Anterior cingulate cortex (tissue), 58 donors: Measurements from ENCODE around the gene EHMT1.
A peak's percentile ranks its signal among the peaks of the same experiment; 100 is the strongest.

Experiments used
- DNase-seq, 58 donors: peaks; one replicate each; lab custom pipeline; 2025; lab: John Stamatoyannopoulos, UW

Gene EHMT1

GRCh38 chr9:137814436-137814835 is 195.6 kb downstream of the EHMT1 start:
- DNase-seq = no peak

- no peak for DNase-seq
Observed at GRCh38 chr9:137814841-137815240, 196.0 kb downstream of the EHMT1 start.

GRCh38 chr9:137815256-137816255 is 196.8 kb downstream of the EHMT1 start:
- DNase-seq = no peak

- no peak for DNase-seq
Observed at GRCh38 chr9:137816531-137817235, 197.9 kb downstream of the EHMT1 start.

GRCh38 chr9:137817236-137818200 is 198.7 kb downstream of the EHMT1 start:
- no peak for DNase-seq

GRCh38 chr9:137818286-137818685 is 199.5 kb downstream of the EHMT1 start:
- no peak for DNase-seq

GRCh38 chr9:137820161-137820855 is 201.5 kb downstream of the EHMT1 start:
- peak in 12 of 58 donors; percentile 13 to 51 (median 19) for DNase-seq

GRCh38 chr9:137823986-137824771 is 205.4 kb downstream of the EHMT1 start:
- DNase-seq = no peak

GRCh38 chr9:137825324-137825989 is 206.7 kb downstream of the EHMT1 start:
- no peak for DNase-seq

- no peak for DNase-seq
Observed at GRCh38 chr9:137827908-137828526, 209.2 kb downstream of the EHMT1 start.

GRCh38 chr9:137828527-137829259 is 209.9 kb downstream of the EHMT1 start:
- DNase-seq = peak in 1 of 58 donors; percentile 36

- DNase-seq = no peak
Observed at GRCh38 chr9:137829260-137829996, 210.6 kb downstream of the EHMT1 start.

GRCh38 chr9:137832191-137832700 is 213.4 kb downstream of the EHMT1 start:
- DNase-seq = no peak

- peak in 6 of 58 donors; percentile 17 to 41 (median 27) for DNase-seq
Observed at GRCh38 chr9:137832830-137833590, 214.2 kb downstream of the EHMT1 start.
